Activated T-helper 17 cell treated with anti-CD3 and anti-CD28 coated beads, Interleukin-2, amount 50 U/mL, for 72 hours (primary cell): ENCODE results near the gene KCTD4. TPM values are rescaled to one million over a fixed set of nuclear protein-coding genes. Genes with fewer than 3 reads are reported as not detected.

Source experiments
- ATAC-seq: fragments of 150-1000 bp; cut with Tn5 transposase; replicated peaks from 2 replicates; pipeline ENCODE4 v1.10.0; 2021; ENCODE audit warnings: mild to moderate bottlenecking, moderate library complexity
- H3K27ac Mint-ChIP-seq: one replicate; pipeline ENCODE4 v1.8.0; 2022; ENCODE audit warnings: mixed read lengths
- H3K27me3 Mint-ChIP-seq: one replicate; pipeline ENCODE4 v1.8.0; 2022; ENCODE audit warnings: mixed read lengths
- H3K36me3 Mint-ChIP-seq: one replicate; pipeline ENCODE4 v1.8.0; 2022; ENCODE audit warnings: low read depth, mild to moderate bottlenecking, mixed read lengths
- H3K4me1 Mint-ChIP-seq: one replicate; pipeline ENCODE4 v1.8.0; 2022; ENCODE audit warnings: mixed read lengths
- H3K4me3 Mint-ChIP-seq: one replicate; pipeline ENCODE4 v1.8.0; 2022; ENCODE audit warnings: mild to moderate bottlenecking, mixed read lengths
- H3K9me3 Mint-ChIP-seq: one replicate; pipeline ENCODE4 v1.8.0; 2022; ENCODE audit warnings: mixed read lengths
- total RNA-seq, 2 donors: library from RNA; stranded (reverse); gene quantifications; one replicate each; pipeline ENCODE4 v1.2.3, GENCODE V29; 2022

The KCTD4 gene
- total RNA-seq, 2 donors from 2014 or later, result not detected

GRCh38 chr13:45178349-45179162, 22.3 kb downstream of the KCTD4 start:
- H3K27ac Mint-ChIP-seq, result peak overlapping the region; percentile 63
- H3K4me3 Mint-ChIP-seq, result no peak overlapping the region
- no peaks in the 10 kb centered on the region for H3K27me3 Mint-ChIP-seq

GRCh38 chr13:45174478-45174877, 26.4 kb downstream of the KCTD4 start:
- ATAC-seq, result no peak
- H3K4me1 Mint-ChIP-seq, result peaks cover 18% of the 10 kb centered on the region
- H3K9me3 Mint-ChIP-seq, result no peaks in the 10 kb centered on the region
- no peak overlapping the region for H3K4me3 Mint-ChIP-seq
- peaks cover 60% of the 10 kb centered on the region for H3K36me3 Mint-ChIP-seq
- H3K27me3 Mint-ChIP-seq, result no peaks in the 10 kb centered on the region
- no peak overlapping the region for H3K27ac Mint-ChIP-seq

More at GRCh38 chr13:45178349-45179162, 22.3 kb downstream of the KCTD4 start:
- Mint-ChIP-seq H3K4me1 (peaks cover 17% of the 10 kb centered on the region), H3K36me3 (peaks cover 31% of the 10 kb centered on the region), H3K9me3 (no peaks in the 10 kb centered on the region)
- ATAC-seq, result peak; percentile 56

- peaks cover 9% of the 10 kb centered on the region for H3K4me1 Mint-ChIP-seq
- no peak for ATAC-seq
- peak overlapping the region; percentile 67 for H3K27ac Mint-ChIP-seq
- H3K36me3 Mint-ChIP-seq, result peaks cover 69% of the 10 kb centered on the region
- H3K4me3 Mint-ChIP-seq, result no peak overlapping the region
- no peaks in the 10 kb centered on the region for H3K9me3 Mint-ChIP-seq
- H3K27me3 Mint-ChIP-seq, result no peaks in the 10 kb centered on the region
Measured at GRCh38 chr13:45168555-45168930, 32.3 kb downstream of the KCTD4 start.

- Mint-ChIP-seq H3K36me3 (peaks cover 62% of the 10 kb centered on the region), H3K9me3 (no peaks in the 10 kb centered on the region), H3K27me3 (no peaks in the 10 kb centered on the region), H3K4me3 (no peak overlapping the region), H3K27ac (peak overlapping the region; percentile 67), H3K4me1 (peaks cover 9% of the 10 kb centered on the region)
- ATAC-seq, result no peak
Measured at GRCh38 chr13:45167611-45168554, 33.0 kb downstream of the KCTD4 start.

GRCh38 chr13:45166858-45167257, 34.0 kb downstream of the KCTD4 start:
- Mint-ChIP-seq H3K27me3 (no peaks in the 10 kb centered on the region), H3K36me3 (peaks cover 52% of the 10 kb centered on the region), H3K9me3 (no peaks in the 10 kb centered on the region), H3K4me3 (no peak overlapping the region), H3K27ac (no peak overlapping the region), H3K4me1 (peaks cover 9% of the 10 kb centered on the region)
- ATAC-seq, result no peak

GRCh38 chr13:45162821-45163220, 38.0 kb downstream of the KCTD4 start:
- H3K4me3 Mint-ChIP-seq, result no peak overlapping the region
- peaks cover 12% of the 10 kb centered on the region for H3K4me1 Mint-ChIP-seq
- peak overlapping the region; percentile 22 for H3K27ac Mint-ChIP-seq
- H3K36me3 Mint-ChIP-seq, result peaks cover 62% of the 10 kb centered on the region
- peaks cover 4% of the 10 kb centered on the region for H3K9me3 Mint-ChIP-seq
- peak; percentile 77 for ATAC-seq
- H3K27me3 Mint-ChIP-seq, result no peaks in the 10 kb centered on the region

GRCh38 chr13:45162194-45162593, 38.7 kb downstream of the KCTD4 start:
- Mint-ChIP-seq H3K9me3 (peaks cover 4% of the 10 kb centered on the region), H3K4me3 (no peak overlapping the region), H3K27ac (no peak overlapping the region), H3K4me1 (peaks cover 12% of the 10 kb centered on the region), H3K36me3 (peaks cover 64% of the 10 kb centered on the region), H3K27me3 (no peaks in the 10 kb centered on the region)
- ATAC-seq, result no peak

- Mint-ChIP-seq H3K27ac (peak overlapping the region; percentile 41), H3K4me1 (peaks cover 8% of the 10 kb centered on the region), H3K27me3 (no peaks in the 10 kb centered on the region), H3K4me3 (no peak overlapping the region), H3K36me3 (peaks cover 86% of the 10 kb centered on the region), H3K9me3 (peaks cover 4% of the 10 kb centered on the region)
- no peak for ATAC-seq
Measured at GRCh38 chr13:45156565-45157361, 44.1 kb downstream of the KCTD4 start.

- no peaks in the 10 kb centered on the region for H3K27me3 Mint-ChIP-seq
Measured at GRCh38 chr13:45149964-45150363, 50.9 kb downstream of the KCTD4 start.

GRCh38 chr13:45143346-45143751, 57.5 kb downstream of the KCTD4 start:
- no peaks in the 10 kb centered on the region for H3K9me3 Mint-ChIP-seq
- H3K4me3 Mint-ChIP-seq, result no peak overlapping the region
- H3K36me3 Mint-ChIP-seq, result peaks cover 20% of the 10 kb centered on the region
- peaks cover 12% of the 10 kb centered on the region for H3K4me1 Mint-ChIP-seq
- ATAC-seq, result no peak
- no peaks in the 10 kb centered on the region for H3K27me3 Mint-ChIP-seq
- no peak overlapping the region for H3K27ac Mint-ChIP-seq

More at GRCh38 chr13:45149964-45150363, 50.9 kb downstream of the KCTD4 start:
- no peak for ATAC-seq
- Mint-ChIP-seq H3K4me1 (peaks cover 11% of the 10 kb centered on the region), H3K4me3 (no peak overlapping the region), H3K9me3 (no peaks in the 10 kb centered on the region), H3K27ac (no peak overlapping the region), H3K36me3 (peaks cover 40% of the 10 kb centered on the region)

Other genes starting within 250 kb of the KCTD4 start
- gene NUFIP1, start 211.6 kb downstream of the KCTD4 start, total RNA-seq, result 1 to 10 TPM; 4.8 to 8.4 TPM
- 10 to 100 TPM; 20.9 to 26.0 TPM for gene GPALPP1, start 211.5 kb downstream of the KCTD4 start, total RNA-seq
- 10 to 100 TPM; 12.5 to 25.0 TPM for gene GTF2F2, start 80.5 kb downstream of the KCTD4 start, total RNA-seq
- gene TPT1, start 140.1 kb upstream of the KCTD4 start, total RNA-seq, result 1,000 to 10,000 TPM; 3,139 to 4,606 TPM
- gene SLC25A30, start 217.3 kb upstream of the KCTD4 start, total RNA-seq, result 10 to 100 TPM; 13.6 to 20.5 TPM